ENCODE results near the gene CDSN.

The CDSN gene

DNA sequence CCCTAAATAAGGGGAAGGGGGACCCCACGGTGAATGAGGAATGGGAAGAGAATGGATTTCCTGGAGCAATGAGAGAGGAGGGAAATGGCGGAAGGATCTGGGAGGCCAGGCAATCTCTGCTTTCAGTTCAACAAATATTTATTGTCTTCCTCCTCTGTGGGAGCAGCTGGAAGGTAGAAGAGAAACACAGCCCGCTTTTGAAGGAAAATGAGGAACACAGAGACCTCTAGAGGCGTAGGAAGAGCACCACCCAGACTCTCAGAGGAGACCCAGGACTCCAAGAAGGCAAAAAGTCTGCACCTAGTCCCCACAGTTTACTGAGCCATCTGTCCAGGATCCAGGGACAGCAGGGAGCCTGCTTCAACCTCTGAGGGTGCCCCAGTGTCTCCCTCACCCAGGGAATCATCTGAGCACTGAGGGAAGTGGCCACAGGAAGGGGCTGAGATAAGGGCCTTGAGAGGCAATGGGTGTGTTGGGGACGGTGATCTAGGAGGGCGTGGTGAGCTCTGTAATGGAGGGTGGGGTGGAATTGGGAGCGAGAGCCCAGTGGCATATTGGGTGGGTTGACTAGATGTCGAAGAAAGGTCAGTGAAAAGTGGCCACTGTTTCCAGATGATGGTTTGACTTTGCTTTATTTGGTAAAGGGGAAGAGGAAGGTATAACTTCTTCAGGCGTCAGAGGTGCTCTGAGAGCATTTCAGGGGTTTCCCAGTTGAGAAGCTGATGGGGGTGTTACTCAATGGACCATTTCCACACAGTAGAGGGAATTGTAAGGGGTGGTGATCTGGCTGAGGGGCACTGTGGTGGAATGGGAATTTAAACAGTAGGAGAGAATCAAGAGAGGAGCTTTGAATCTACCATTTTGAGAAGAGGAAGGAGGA, 5.0 kb downstream of the CDSN start:
- DNase-seq = no peak

DNA sequence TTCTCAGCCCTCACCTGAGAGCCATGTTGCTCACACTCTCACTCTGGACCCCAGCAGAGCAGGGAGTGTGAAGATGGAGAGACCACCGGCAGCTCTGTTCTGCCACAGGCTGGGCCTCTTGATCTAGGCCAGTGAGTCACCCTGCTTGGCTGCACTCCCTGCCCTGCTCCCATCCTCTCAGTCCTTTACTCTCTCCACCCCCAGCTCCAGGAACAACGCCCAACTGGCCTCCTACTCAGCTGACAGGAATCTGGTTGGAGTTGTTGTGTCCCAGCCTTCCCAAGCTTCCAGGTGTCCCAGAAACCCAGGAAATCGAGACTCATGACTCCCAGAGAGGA, 5.7 kb downstream of the CDSN start, which contains the start of gene PSORS1C1:
Gene PSORS1C1 (plus strand): TSS at position 260 of the 338 bp plus-strand sequence. CDS start 14,833 bp downstream, outside the sequence.
- DNase-seq = no peak

DNA sequence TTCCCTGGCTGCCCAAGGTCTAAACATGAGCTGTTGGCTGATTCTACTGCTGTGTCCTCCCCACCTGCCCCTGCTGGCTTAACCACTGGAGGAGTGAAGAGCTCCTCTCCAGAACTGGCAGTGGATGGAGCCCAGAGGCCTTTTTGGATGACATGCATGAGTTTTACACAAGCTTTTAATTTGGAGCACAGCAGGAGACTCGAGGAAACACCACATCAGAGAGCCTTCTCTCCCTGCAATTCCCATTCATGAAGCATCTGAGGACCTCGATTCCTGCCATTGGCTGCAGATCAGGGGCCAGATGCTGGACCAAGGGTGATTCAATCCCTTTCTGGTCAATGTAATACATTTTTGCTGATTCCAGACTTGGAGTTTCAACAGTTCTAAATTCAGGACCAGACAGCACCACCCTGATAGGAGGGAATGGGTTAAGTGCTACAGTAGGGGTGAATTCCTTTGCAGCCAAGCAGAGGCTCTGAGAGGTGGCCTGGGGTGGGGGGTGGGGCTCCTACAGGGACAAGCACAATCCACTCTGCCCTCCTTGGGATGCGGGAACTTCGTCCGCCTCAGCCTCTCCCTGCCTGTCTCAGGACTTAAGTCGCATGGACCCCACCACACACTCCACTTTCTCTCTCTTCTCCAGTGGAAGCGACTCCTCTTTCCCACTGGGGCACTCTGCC, 6.2 kb downstream of the CDSN start:
- no peak for DNase-seq

DNA sequence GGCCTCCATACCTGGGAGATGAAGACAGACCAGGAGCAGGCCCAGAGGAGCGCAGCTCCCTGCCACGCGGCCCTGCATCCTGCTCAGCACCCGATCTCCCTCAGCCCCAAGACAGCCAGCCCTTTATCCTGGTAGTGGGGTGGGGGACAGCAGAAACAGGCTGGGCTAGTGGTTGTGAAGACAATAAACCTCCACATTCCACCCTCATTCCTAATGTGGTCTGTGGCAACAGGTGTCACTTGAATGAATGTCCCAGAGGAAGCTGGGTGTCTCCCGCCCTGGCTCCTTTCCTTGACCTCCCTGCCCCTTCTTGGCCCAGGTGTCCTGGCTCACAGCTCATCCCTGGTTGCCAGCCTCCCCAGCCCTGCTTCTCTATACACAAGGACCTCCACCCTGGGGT, 7.8 kb downstream of the CDSN start, which contains the start of gene C6orf15:
Gene C6orf15 (minus strand): TSS at position 98 of the 400 bp plus-strand sequence. CDS start 20 bp downstream, at position 78.
- DNase-seq = no peak

DNA sequence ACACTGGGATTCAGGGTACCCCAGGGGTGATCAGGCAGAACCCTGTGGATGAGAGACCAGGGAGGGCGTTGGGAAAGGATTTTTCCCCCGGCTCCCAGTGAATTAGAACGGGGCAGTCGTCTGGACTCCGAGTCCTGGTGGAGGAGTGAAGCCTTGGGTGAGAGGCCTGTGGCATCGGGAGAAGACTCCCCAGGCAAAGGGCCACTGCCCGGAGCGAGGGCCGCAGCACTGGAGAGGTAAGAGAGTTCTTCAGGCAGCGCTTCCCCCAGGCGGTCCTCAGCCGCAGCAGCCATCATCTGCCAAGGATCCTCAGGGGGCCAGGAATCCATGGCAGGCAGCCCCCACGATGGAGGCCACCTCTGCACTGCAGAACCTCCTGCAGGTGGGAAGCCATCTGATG, 8.5 kb downstream of the CDSN start:
- no peak for DNase-seq

DNA sequence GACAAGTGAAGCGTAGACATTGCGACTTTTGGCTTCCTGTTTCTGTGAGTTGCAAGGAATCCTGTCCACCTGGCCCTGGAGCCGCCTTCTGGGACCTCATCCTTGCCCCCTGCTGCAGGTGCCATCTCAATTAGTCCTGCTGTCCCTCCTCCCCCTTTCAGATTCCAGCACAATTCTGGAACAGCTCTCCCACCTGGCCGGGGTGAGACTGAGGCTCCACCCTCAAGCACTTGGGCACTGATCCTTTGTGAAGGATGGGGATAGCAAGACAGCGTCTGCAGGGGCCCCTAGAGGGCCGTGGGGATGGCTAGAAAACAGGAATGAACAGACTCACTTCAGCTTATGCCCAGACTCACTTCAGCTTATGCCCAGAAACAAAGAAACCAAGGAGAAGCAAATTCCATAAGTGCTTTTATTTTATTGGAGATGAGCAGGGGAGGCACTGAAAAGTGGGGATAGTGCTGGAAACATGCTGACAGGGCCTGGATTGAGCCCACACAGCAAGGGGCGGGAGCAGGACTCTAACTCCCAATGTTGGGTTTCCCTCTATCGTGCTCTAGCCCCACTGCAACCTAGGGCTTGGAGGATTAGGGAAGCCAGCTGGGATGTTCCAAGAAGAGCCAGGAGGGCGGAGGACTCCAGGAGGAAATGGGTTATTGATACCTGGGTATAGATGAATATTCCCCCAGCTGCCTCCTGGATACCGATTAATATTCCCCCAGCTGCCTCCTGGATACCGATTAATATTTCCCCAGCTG, 9.2 kb downstream of the CDSN start:
- DNase-seq = no peak

DNA sequence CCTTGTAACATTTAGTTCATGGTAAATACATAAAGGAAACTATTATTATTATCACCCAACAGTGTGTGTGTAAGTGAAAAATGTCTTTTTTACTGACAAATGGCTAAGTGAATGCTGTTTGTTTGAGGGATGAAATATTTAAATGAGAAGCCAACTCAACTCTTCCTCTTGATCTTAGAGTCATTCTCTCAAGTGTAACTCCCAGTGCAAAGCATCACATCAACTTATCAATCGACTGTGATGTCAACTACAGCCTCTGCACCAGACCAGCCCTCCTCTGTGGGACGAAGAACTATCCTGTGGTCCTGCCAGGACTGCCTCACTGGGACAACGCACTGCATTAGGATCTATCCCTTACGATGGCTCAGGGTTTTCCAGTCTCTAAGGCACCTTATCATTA, 13.2 kb downstream of the CDSN start:
- DNase-seq = no peak

DNA sequence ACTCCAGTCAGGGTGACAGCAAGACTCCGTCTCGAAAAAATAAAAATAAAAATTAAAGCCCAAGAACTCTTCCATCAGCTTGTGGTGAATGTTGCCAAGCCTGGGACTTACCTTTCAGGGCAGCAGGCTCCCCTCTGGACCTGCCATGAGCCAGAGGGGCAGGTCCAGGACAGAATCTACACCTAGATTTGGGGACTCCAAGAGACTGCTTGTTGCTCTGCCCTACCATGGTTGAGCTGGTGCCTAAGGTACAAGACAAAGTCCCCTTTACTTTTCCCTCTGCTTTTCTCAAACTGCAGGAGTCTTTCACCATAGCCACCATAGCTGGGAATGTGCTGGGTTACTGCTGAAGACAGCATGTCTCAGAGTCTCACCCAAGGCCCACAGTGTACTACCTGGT, 17.1 kb downstream of the CDSN start:
- no peak for DNase-seq

DNA sequence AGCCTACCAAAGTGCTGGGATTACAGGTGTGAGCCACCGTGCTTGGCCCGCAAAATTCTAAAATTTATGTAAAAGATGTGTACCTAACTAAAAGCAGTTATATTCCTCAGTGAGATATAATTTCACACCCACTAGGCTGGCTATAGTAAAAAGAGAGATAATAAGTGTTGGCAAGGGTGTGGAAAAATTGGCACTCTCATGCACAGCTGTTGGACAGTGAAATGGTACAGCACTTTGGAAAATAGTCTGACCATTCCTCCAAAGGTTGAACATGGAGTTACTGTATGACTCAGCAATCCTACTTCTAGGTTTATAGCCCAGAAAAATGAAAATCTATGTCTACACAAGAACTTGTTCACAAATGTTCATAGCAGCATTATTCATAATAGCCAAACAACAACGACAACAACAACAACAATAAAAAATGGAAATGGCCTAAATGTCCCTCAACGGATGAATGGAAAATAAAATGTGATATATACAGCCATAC, 21.8 kb downstream of the CDSN start:
- DNase-seq = no peak

DNA sequence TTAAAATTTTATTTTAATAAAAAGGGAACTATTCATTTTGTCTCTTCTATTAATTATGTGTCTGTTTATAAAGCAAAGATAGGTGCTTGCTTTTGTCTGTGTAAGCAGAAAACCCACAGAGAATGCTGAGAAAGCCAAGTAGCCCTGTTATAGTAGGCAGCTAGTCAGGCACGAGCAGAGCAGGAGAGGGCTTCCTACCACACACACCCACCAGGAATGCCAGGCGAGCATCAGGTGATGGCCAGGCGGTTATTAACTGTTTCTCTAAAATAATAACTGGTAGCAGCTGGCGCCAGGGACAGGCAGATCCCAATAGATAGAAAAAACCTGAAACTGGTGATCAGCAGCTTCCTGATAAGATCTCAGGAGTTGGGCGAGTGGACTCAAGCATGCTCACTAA, 23.6 kb downstream of the CDSN start:
- DNase-seq = no peak

DNA sequence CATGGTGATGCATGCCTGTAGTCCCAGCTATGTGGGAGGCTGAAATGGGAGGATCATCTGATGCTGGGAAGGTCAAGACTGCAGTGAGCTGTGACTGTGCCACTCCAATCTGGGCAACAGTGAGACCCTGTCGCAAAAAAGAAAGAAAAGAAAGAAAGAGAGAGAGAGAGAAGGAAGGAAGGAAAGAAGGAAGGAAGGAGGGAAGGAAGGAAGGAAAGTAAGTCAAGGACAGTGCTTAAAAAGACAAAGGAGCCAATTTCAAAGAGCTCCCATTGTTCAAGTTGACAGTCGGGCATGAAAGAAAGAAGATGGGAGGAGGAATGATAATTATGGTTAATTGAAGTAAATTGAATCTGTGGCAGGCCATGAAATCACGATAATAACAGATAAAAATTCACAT, 24.0 kb downstream of the CDSN start:
- no peak for DNase-seq

DNA sequence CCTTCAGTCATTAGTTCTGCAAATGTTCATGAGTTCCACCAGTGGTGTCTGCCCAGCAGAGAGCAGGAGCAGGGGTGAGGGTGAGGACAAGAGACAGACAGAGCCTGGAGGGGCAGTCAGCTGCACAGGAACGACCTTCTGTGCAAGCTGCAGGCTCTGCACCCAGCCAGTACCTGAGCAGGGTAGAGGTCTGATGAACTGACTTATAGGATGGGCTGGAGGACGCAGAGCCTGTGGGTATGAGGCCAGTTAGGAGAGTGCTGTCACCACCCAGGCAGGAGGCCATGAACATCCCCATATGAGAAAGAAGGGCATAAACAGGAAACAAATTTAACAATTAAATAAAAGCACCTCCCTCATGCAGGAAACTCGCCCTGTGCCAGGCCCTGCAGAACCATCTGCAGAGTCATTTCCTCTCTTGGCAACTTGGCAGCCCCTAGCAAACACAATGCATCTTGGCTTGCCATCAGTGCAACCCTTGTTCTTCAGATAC, 25.8 kb downstream of the CDSN start:
- peak; percentile 18 for DNase-seq

DNA sequence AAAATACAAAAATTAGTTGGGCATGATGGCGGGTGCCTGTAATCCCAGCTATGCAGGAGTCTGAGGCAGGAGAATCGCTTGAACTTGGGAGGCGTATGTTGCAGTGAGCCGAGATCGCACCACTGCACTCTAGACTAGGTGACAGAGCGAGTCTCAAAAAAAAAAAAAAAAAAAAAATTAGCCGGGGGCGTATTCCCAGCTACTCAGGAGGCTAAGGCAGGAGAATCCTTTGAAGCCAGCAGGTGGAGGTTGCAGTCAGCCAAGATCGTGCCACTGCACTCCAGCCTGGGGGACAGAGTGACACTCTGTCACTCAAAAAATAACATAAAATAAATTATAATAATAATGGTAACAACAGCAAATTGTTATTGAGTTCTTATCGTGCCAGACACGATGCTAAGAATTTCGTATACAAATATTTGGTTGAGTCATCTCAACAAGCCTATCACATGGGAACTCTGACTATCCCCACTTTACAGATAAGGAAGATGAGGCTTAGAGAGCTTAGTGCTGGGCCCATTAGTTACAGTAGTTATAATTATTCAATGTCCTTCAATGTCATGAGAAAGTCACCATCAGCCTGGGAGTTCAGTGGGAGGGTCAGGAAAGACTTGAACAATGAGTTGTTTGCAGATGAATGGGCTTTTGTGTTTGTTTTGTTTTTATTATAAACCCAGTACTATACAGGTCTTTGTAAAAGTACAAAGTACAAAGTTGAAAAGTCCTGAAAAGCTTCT, 27.3 kb downstream of the CDSN start:
- DNase-seq = no peak

DNA sequence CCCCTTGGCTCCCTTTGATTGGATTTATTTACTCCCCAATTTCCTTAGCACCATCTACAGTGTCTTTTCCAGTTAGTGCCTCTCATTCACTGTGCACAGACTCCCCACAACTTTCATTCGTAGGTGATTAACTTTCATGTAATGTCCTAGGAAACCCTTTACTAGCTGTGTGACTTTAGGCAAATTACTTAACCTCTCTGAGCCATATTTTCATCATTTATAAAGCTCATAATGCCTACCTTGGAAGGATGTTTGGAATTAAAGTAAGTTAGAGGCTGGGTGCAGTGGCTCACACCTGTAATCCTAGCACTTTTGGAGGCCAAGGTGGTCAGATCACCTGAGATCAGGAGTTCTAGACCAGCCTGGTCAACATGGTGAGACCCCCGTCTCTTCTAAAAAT, 28.0 kb downstream of the CDSN start:
- no peak for DNase-seq

DNA sequence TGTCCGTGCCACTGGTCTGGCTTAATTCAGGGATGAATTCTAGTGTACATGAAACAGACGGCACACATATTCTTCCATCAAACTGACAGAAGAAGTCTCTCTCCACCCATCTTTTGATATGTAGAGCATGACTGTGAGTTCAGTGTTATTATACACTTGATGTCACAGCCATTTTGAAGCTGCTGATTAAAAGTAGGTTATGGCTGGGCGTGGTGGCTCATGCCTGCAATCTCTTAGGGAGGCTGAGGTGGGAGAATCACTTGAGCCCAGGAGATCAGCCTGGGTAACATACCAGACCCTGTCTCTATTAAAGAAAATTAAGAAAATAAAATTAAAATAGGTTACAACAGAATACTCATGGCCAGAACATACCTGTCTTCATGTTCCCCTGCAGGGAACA, 28.6 kb downstream of the CDSN start:
- DNase-seq = no peak

DNA sequence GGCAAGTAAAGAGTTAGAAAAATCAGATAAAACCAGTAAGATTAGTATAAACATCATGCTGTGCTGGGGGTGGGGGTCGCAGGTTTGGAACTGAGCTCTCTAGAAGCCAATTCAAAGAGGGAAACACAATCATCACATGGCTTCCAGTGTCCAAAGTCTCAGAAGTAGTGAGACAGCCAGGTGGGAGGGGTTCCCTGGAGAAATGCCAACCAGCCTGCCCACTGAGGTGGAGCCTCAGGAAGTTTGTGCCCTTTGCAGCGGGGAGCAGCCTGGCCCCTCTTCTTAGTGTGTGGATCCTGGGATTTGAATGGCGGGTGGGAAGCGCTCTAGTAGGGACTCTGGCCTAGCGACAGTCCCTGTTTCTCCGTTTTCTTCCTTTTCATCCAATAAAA, 29.3 kb downstream of the CDSN start:
- DNase-seq = no peak

DNA sequence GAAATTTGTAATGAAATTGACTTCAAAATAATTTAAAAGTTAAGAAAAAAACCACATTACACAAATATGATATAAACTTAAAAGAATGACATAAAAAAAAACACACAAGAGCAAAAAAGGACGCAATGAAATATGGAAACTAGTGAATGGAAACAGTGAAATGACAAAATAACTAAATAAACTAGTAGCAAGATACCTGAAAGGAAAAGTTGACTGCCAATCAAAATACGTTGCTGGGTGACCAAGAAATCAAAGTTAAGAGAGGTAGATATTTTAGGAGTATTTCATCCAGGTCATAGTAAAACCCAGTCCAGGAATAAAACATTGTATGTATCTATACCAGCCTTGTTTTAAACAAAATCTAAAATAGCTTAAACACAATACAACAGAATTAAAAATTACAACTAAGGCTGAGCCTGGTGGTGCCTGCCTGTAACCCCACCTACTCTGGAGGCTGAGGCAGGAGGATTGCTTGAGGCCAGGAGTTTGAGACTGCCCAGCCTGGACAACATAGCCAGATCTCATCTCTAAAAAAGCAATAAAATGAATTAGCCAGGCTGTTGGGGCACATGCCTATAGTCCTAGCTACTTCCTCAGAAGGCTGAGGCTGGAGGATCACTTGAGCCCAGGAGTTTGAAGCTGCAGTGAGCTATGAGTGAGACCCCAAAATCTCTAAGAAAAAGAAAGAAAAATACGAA, 29.8 kb downstream of the CDSN start:
- no peak for DNase-seq

DNA sequence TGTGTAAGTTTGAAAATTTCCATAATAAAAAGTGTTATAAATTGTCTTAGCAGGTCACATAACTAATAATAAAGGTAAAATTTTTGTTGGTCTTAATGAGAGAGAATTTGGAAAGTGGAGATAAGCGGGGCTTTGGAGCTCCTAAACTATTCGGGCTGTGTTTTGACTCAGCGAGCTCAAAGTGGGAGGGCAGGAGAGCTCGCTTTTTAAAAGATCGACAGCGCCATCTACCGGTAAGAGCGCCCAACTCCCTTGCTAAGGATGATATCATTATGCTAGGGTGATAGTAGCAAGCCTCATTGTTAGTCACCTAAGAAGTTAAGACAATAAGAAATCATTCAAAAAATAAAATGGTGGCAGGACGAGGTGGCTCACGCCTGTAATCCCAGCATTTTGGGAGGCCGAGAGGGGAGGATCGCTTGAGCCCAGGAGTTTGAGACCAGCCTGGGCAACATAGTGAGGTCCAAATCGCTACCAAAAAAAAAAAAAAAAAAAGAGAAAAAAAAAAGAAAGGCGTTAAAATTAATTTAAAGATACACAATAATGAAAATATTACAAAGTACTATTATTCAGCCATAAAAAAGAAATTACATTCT, 32.7 kb downstream of the CDSN start:
- peak; percentile 92 for DNase-seq

DNA sequence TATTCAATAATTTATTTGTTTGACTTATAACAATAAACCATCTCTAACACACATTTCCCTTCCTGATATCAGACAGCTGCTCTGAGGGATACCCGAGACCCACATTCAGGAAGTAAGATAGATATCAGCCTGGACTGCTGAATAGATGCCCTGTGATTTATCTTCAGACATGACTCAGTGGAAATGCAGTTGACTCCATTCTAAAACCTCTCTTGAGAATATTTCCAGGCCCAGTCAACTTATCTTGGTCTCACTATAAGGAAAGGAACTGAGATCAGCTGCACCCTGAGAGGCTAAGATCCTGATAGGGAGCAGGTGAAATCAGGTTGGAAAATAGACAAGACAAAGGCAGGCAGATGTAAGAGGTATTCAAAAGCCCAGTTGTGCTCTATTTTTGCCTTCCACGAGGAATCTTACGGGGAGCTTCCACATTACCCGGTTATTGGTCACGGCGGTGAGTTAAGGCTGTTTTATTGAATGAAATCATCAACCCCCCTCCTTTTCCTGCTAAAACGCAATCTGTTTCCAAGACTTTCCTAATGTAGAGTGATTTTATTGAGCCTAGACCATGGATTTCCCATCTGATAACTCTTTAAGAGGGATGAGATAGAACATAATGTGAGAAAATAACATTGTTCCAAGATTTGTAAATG, 33.3 kb downstream of the CDSN start:
- no peak for DNase-seq

DNA sequence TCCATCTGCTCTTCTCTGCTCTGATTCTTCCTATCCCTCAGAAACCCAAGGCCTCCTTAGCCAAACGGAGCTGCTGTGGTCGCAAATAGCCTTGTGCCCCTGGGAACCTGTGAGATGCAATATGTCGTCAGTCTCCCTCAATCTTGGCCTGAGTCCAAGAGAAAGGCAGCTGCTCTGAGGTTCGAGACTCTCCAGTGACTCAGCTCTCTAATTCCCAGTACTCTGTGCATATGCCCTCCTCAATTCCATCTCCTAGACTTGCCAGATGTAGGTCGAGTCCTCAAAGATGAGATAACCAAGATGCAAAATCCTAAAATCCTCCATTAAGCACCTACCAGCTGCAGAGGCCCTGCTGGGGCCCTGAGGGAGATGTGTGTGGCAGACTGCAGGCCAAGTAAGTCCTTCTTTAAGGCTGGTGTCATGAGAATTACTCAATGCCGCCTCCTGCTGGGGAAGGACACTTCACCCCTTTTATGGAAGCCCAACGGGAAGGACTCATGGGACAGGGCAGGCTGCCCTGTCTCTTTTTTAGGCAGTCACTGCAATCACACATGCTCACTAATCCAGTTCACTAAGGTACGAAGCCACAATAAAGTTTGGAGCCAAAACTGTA, 36.4 kb downstream of the CDSN start:
- DNase-seq = peak; percentile 67
